ENCODE measurements around the gene DUSP22. TPM values are rescaled to one million over a fixed set of nuclear protein-coding genes. Genes with fewer than 3 reads are reported as not detected.

The DUSP22 gene
- total RNA-seq, 1 donor from 2014 or later, result 34.9 TPM

GRCh38 chr6:380234-381218, 88.2 kb downstream of the DUSP22 start:
- Histone ChIP-seq H3K4me2 (ENCODE audit: low read length) (no peak overlapping the region), H3K9ac (ENCODE audit: low read length) (no peak overlapping the region), H3K9me3 (ENCODE audit: insufficient read depth, low read depth, low read length) (no peaks in the 10 kb centered on the region), H3K27me3 (ENCODE audit: insufficient read depth, low read length) (no peaks in the 10 kb centered on the region), H3K4me1 (ENCODE audit: insufficient read depth, low read length) (no peaks in the 10 kb centered on the region), H4K20me1 (ENCODE audit: insufficient read depth, low read length) (no peaks in the 10 kb centered on the region), H3K27ac (ENCODE audit: low read depth, low read length) (no peak overlapping the region), H3K4me3 (ENCODE audit: insufficient read depth, low read depth, low read length) (no peak overlapping the region), H3K79me2 (ENCODE audit: insufficient read depth, low read length) (no peaks in the 10 kb centered on the region), H3K36me3 (ENCODE audit: insufficient read depth, low read length) (no peaks in the 10 kb centered on the region), H2AFZ (ENCODE audit: low read depth, low read length) (no peak overlapping the region)
- no peak overlapping the region for H3K4me3 Mint-ChIP-seq (ENCODE audit: unreplicated experiment)
- no peak for TF ChIP-seq EZH2 (IDR thresholded peaks at IDR 0.05; ENCODE audit: insufficient read depth, low read length)
- no peak for TF ChIP-seq CTCF (IDR thresholded peaks at IDR 0.05; ENCODE audit: insufficient read depth, low read depth, low read length)
- H3K36me3 Mint-ChIP-seq (ENCODE audit: low read depth, unreplicated experiment), result no peaks in the 10 kb centered on the region
- peaks cover 6% of the 10 kb centered on the region for H3K4me1 Mint-ChIP-seq (ENCODE audit: low read depth, unreplicated experiment)
- H3K9me3 Mint-ChIP-seq (ENCODE audit: unreplicated experiment), result peaks cover 7% of the 10 kb centered on the region
- peaks cover 58% of the 10 kb centered on the region for H3K27me3 Mint-ChIP-seq (ENCODE audit: low read depth, unreplicated experiment)
- no peak for FAIRE-seq
- H3K27ac Mint-ChIP-seq (ENCODE audit: unreplicated experiment), result no peak overlapping the region
- DNase-seq (ENCODE audit: low read depth), result no peak

DNA sequence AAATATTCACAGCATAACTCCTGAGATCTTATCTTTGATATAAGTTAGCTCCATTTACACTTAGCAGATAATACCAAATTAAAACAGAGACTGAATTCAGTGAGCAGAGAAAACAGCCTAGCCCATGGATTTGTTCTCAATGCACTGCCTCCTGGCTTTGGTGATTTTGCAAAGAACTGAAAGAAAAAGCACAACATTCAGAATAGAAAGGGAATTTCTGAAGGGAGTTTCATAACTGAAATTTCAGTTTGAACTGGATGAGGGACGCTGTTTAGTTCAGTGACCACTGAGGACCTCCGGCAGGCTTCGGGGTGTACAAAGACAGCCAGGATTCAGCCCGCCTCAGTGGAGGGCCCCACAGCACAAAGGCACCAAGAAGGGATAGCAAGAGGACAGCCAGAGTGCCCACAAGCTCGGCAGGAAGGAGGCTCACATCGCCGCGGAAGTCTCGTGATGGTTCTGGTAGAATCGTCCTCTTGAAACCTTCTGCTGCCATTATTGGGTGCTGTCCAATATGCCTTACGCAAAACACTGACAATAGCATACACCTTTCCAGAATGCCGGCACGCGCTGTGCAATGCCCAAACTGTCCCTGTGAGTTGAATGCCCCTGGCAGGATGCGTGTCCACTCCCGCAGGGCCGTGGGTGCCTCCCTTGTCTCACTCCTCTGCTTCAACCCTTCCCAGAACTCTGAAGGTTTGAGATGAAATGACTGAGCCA, 89.6 kb downstream of the DUSP22 start:
- Histone ChIP-seq H3K79me2 (ENCODE audit: insufficient read depth, low read length) (no peaks in the 10 kb centered on the region), H3K27ac (ENCODE audit: low read depth, low read length) (no peak overlapping the region), H3K36me3 (ENCODE audit: insufficient read depth, low read length) (no peaks in the 10 kb centered on the region), H3K4me3 (ENCODE audit: insufficient read depth, low read depth, low read length) (no peak overlapping the region), H3K4me1 (ENCODE audit: insufficient read depth, low read length) (no peaks in the 10 kb centered on the region), H3K4me2 (ENCODE audit: low read length) (no peak overlapping the region), H2AFZ (ENCODE audit: low read depth, low read length) (no peak overlapping the region), H3K9me3 (ENCODE audit: insufficient read depth, low read depth, low read length) (no peaks in the 10 kb centered on the region), H3K9ac (ENCODE audit: low read length) (no peak overlapping the region), H4K20me1 (ENCODE audit: insufficient read depth, low read length) (no peaks in the 10 kb centered on the region), H3K27me3 (ENCODE audit: insufficient read depth, low read length) (peaks cover 3% of the 10 kb centered on the region)
- no peak overlapping the region for H3K27ac Mint-ChIP-seq (ENCODE audit: unreplicated experiment)
- H3K9me3 Mint-ChIP-seq (ENCODE audit: unreplicated experiment), result peaks cover 7% of the 10 kb centered on the region
- H3K36me3 Mint-ChIP-seq (ENCODE audit: low read depth, unreplicated experiment), result no peaks in the 10 kb centered on the region
- DNase-seq (ENCODE audit: low read depth) (no peak), FAIRE-seq (no peak)
- H3K4me3 Mint-ChIP-seq (ENCODE audit: unreplicated experiment), result no peak overlapping the region
- TF ChIP-seq CTCF (IDR thresholded peaks at IDR 0.05; ENCODE audit: insufficient read depth, low read depth, low read length) (no peak), EZH2 (IDR thresholded peaks at IDR 0.05; ENCODE audit: insufficient read depth, low read length) (no peak)
- H3K4me1 Mint-ChIP-seq (ENCODE audit: low read depth, unreplicated experiment), result peaks cover 6% of the 10 kb centered on the region
- H3K27me3 Mint-ChIP-seq (ENCODE audit: low read depth, unreplicated experiment), result peaks cover 72% of the 10 kb centered on the region
